GM12872 (cell line): Measurements from ENCODE around the gene SLC7A11.

ENCODE experiments used
- CTCF ChIP-seq: IDR thresholded peaks from 3 replicates; pipeline ENCODE4 v1.5.1; 2011; ENCODE audit warnings: low read depth, mild to moderate bottlenecking, low read length, moderate library complexity; ENCODE audit not compliant: insufficient read depth

SLC7A11 gene

GRCh38 chr4:138259271-138259670 lies 17.1 kb upstream of the SLC7A11 start:
- TF ChIP-seq CTCF = no peak

- TF ChIP-seq CTCF = no peak
These were observed 14.5 kb upstream of the SLC7A11 start for GRCh38 chr4:138256608-138257007.

- no peak for TF ChIP-seq CTCF
These were observed 13.9 kb upstream of the SLC7A11 start for GRCh38 chr4:138255917-138256597.

- no peak for TF ChIP-seq CTCF
These were observed 10.4 kb upstream of the SLC7A11 start for GRCh38 chr4:138252551-138252950.

GRCh38 chr4:138251938-138252337 lies 9.8 kb upstream of the SLC7A11 start:
- TF ChIP-seq CTCF = no peak

- TF ChIP-seq CTCF = no peak
These were observed 7.0 kb upstream of the SLC7A11 start for GRCh38 chr4:138249132-138249531.

GRCh38 chr4:138248058-138248457 lies 5.9 kb upstream of the SLC7A11 start:
- no peak for TF ChIP-seq CTCF
